ENCODE results near the gene CAMTA1. TPM values are rescaled to one million over a fixed set of nuclear protein-coding genes. Genes with fewer than 3 reads are reported as not detected.

CAMTA1 gene
- polyA plus RNA-seq, 1 of the 3 experiments (the other 2 are of a cell fraction) = 63.1 TPM

DNA sequence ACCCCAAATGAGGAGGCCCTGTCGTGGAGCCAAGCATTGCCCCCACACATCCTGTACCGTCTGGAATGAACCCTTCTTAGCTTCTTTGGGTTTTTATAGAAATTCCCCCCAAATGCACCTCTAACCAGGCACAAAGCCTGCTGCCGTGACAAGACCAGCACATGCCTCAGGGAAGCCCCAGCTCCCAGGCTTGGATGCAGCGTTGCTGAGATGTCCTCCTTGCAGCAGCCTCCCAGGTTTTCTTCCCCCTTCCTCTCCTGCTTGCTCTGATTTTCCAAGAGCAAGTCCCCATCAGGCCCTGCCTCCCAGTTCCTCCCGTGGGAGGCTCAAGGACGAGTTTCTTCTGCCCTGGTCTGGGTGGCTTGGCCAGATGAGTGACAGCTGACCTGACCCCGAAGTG, 866.8 kb downstream of the CAMTA1 start:
- H3K79me2 ChIP-seq (ENCODE audit: insufficient read depth) = no peaks in the 10 kb centered on the region
- no peak overlapping the region for H3K27ac ChIP-seq (ENCODE audit: low read depth in 2 of 2, low read length in 1 of 2)
- no peak for DNase-seq
- H3K4me1 ChIP-seq (ENCODE audit: control insufficient read depth in 1 of 2, insufficient read depth in 2 of 2, low read depth in 1 of 2, low read length in 1 of 2) = peaks cover 0 to 3% of the 10 kb centered on the region in 2 experiments; a peak in 1 of 4 replicates
- WGBS (ENCODE audit: low lambda C conversion rate) = 43% methylated on average over 4 of the region's 7 CpGs
- no peak overlapping the region for H3K4me3 ChIP-seq (ENCODE audit: low read depth in 2 of 2, low read length in 1 of 2)
- H3K36me3 ChIP-seq (replicated peaks in 1 of 2; ENCODE audit: control insufficient read depth in 1 of 2, insufficient read depth in 2 of 2, low read length in 1 of 2) = no peaks in the 10 kb centered on the region
- H3K9me2 ChIP-seq = no peaks in the 10 kb centered on the region
- POLR2A ChIA-PET = no interaction called here
- H2AFZ ChIP-seq (ENCODE audit: low read depth) = no peak overlapping the region
- H3K4me2 ChIP-seq = no peak overlapping the region
- CTCF ChIA-PET = interaction anchor here (0.7 to 2.6 kb wide), 11 partner anchors 14 to 932 kb away, joined by 3 to 16 read pairs (median 4); no protein-coding TSS in a partner anchor
- H4K20me1 ChIP-seq (ENCODE audit: insufficient read depth) = no peaks in the 10 kb centered on the region
- no peaks in the 10 kb centered on the region for H3K27me3 ChIP-seq (ENCODE audit: insufficient read depth)
- H3F3A ChIP-seq (replicated peaks; ENCODE audit: insufficient read depth) = no peaks in the 10 kb centered on the region
- no peak for TF ChIP-seq MAX (IDR thresholded peaks at IDR 0.05; ENCODE audit: low read depth)
- TF ChIP-seq FOXM1 (IDR thresholded peaks at IDR 0.05; ENCODE audit: low read depth) = no peak
- TF ChIP-seq SIN3A (IDR thresholded peaks at IDR 0.05; ENCODE audit: borderline replicate concordance, low read depth, low read length) = no peak
- TF ChIP-seq RFX5 (IDR thresholded peaks at IDR 0.05; ENCODE audit: low read length) = no peak
- no peak overlapping the region for H3K9ac ChIP-seq
- no peaks in the 10 kb centered on the region for H3K9me3 ChIP-seq

DNA sequence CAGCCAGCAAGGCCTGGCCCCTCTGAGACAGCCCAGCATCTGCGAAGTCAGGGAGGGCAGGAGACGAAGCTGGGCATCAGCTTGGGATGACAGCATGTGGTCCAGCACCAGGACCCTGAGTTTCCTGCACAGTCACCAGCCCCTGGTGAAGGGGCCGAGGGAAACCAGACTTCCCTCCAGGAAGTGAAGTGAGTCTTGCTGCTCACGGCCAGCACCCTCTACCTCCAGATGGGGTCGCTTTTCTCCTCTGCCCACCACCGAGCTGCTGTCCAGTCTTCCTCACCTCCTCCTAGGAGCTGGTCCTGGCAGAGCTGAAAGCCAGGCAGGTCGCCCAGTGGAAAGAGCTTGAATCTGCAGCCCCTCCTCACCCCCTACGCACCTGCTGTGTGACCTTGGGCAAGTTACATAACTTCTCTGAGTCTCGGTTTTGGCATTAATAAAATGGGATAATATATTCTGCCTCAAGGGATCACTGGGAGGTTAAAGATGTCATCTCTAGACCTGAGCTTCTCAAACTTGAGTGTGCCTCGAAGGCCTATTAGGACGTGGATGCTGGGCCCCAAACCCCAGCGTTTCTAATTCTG, 867.4 kb downstream of the CAMTA1 start:
- ChIA-PET CTCF (interaction anchor here (0.7 to 2.6 kb wide), 11 partner anchors 13 to 933 kb away, joined by 3 to 16 read pairs (median 4); no protein-coding TSS in a partner anchor), POLR2A (no interaction called here)
- H4K20me1 ChIP-seq (ENCODE audit: insufficient read depth) = no peaks in the 10 kb centered on the region
- no peaks in the 10 kb centered on the region for H3K9me2 ChIP-seq
- H3F3A ChIP-seq (replicated peaks; ENCODE audit: insufficient read depth) = no peaks in the 10 kb centered on the region
- no peak overlapping the region for H3K9ac ChIP-seq
- H3K4me3 ChIP-seq (ENCODE audit: low read depth in 2 of 2, low read length in 1 of 2) = no peak overlapping the region
- TF ChIP-seq GATA2 (CRISPR knock-in tag; IDR thresholded peaks at IDR 0.05) = no peak
- TF ChIP-seq REST (IDR thresholded peaks at IDR 0.05; ENCODE audit: low read depth, low read length) = no peak
- no peaks in the 10 kb centered on the region; a peak in 1 of 4 replicates for H3K4me1 ChIP-seq (ENCODE audit: control insufficient read depth in 1 of 2, insufficient read depth in 2 of 2, low read depth in 1 of 2, low read length in 1 of 2)
- H3K27ac ChIP-seq (ENCODE audit: low read depth in 2 of 2, low read length in 1 of 2) = no peak overlapping the region
- H3K4me2 ChIP-seq = no peak overlapping the region
- WGBS (ENCODE audit: low lambda C conversion rate) = 63% methylated on average over 9 of the region's 12 CpGs
- no peaks in the 10 kb centered on the region for H3K79me2 ChIP-seq (ENCODE audit: insufficient read depth)
- H2AFZ ChIP-seq (ENCODE audit: low read depth) = no peak overlapping the region
- H3K36me3 ChIP-seq (replicated peaks in 1 of 2; ENCODE audit: control insufficient read depth in 1 of 2, insufficient read depth in 2 of 2, low read length in 1 of 2) = no peaks in the 10 kb centered on the region
- DNase-seq = no peak
- H3K9me3 ChIP-seq = no peaks in the 10 kb centered on the region
- no peaks in the 10 kb centered on the region for H3K27me3 ChIP-seq (ENCODE audit: insufficient read depth)

DNA sequence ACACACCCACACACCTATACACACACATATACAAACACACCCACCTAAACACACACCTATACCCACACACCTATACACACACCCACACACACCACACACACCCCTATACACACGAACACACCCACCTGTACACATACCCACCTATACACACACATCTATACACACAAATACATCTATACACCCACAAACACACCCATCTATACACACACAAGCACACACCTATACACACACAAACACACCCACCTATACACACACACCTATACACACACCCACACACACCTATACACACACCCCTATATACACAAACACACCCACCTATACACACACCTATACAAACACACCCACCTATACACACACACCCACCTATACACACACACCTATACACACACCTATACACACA, 869.5 kb downstream of the CAMTA1 start:
- Histone ChIP-seq H3K9me2 (no peaks in the 10 kb centered on the region), H2AFZ (ENCODE audit: low read depth) (no peak overlapping the region), H3K27ac (ENCODE audit: low read depth in 2 of 2, low read length in 1 of 2) (no peak overlapping the region), H3F3A (replicated peaks; ENCODE audit: insufficient read depth) (no peaks in the 10 kb centered on the region), H3K4me2 (no peak overlapping the region), H3K27me3 (ENCODE audit: insufficient read depth) (no peaks in the 10 kb centered on the region), H3K79me2 (ENCODE audit: insufficient read depth) (no peaks in the 10 kb centered on the region), H3K4me3 (ENCODE audit: low read depth in 2 of 2, low read length in 1 of 2) (no peak overlapping the region), H3K9ac (no peak overlapping the region), H4K20me1 (ENCODE audit: insufficient read depth) (no peaks in the 10 kb centered on the region), H3K36me3 (replicated peaks in 1 of 2; ENCODE audit: control insufficient read depth in 1 of 2, insufficient read depth in 2 of 2, low read length in 1 of 2) (no peaks in the 10 kb centered on the region), H3K4me1 (ENCODE audit: control insufficient read depth in 1 of 2, insufficient read depth in 2 of 2, low read depth in 1 of 2, low read length in 1 of 2) (peaks cover 0 to 4% of the 10 kb centered on the region in 2 experiments; a peak in 1 of 4 replicates), H3K9me3 (no peaks in the 10 kb centered on the region)
- POLR2A ChIA-PET = no interaction called here
- DNase-seq = no peak
- TF ChIP-seq TEAD4 (IDR thresholded peaks at IDR 0.05; ENCODE audit: borderline replicate concordance, insufficient read depth) = no peak
- no peak for TF ChIP-seq MAX (IDR thresholded peaks at IDR 0.05; ENCODE audit: low read depth)
- TF ChIP-seq GATA2 (CRISPR knock-in tag; IDR thresholded peaks at IDR 0.05) = no peak
- no peak for TF ChIP-seq MXI1 (IDR thresholded peaks at IDR 0.05; ENCODE audit: low read depth, low read length)
- no peak for TF ChIP-seq RXRA (IDR thresholded peaks at IDR 0.05; ENCODE audit: borderline replicate concordance, low read depth)
- TF ChIP-seq RFX5 (IDR thresholded peaks at IDR 0.05; ENCODE audit: low read length) = no peak
- no peak for TF ChIP-seq ELF1 (IDR thresholded peaks at IDR 0.05)
- no peak for TF ChIP-seq EP300 (IDR thresholded peaks at IDR 0.05; ENCODE audit: borderline replicate concordance in 1 of 2, low read depth in 1 of 2, low read length in 1 of 2)
- TF ChIP-seq REST (IDR thresholded peaks at IDR 0.05; ENCODE audit: low read depth, low read length) = no peak
- TF ChIP-seq GABPA (IDR thresholded peaks at IDR 0.05; ENCODE audit: low read depth) = no peak
- no peak for TF ChIP-seq FOSL2 (IDR thresholded peaks at IDR 0.05; ENCODE audit: borderline replicate concordance, low read depth)
- CTCF ChIA-PET = no interaction called here
- WGBS (ENCODE audit: low lambda C conversion rate) = 48% methylated on average over 1 of the region's 1 CpG
